HG03378 (cell line): Measurements from ENCODE around the gene VANGL2.
"Not testable (repeated sequence)": the region's sequence is repeated elsewhere in the genome, so short reads cannot be mapped to it uniquely, and the experiment has no call there.

Experiments used
- ATAC-seq: cut with Tn5 transposase; IDR thresholded peaks from one replicate; pipeline ENCODE4 v1.9.1; 2021; ENCODE audit warnings: mild to moderate bottlenecking, moderate library complexity; ENCODE audit not compliant: unreplicated experiment

The VANGL2 gene

DNA sequence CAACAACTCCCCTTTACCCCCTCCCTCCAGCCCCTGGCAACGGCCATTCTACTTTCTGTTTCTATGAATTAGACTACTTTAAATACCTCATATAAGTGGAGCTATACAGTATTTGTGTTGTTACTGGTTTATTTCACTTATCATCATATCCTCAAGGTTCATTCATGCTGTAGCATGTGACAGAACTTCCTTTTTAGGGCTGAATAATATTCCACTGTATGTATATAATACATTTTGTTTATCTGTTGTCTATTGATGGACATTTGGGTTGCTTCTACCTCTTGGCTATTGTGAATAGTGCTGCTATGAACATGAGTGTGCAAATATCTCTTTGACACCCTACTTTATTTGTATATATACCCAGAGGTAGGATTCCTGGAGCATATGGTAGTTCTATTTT, 31.3 kb upstream of the VANGL2 start:
- ATAC-seq: no peak

GRCh38 chr1:160370561-160371345, 29.6 kb upstream of the VANGL2 start:
- no peak for ATAC-seq

DNA sequence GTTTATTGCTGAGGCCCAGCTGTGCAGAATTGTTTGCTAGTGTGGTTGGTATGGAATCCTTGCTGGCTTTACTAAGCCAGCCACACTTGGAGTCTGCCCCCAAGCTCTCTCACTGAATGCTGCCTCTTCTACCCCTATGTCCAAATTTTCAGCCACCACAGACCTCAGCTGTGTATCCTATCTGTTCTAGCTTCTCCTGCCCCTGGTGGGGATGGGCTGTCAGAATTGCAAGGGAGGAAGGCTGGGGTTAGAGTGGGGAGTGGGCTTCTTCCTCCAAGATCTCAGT, 29.1 kb upstream of the VANGL2 start:
- no peak for ATAC-seq

DNA sequence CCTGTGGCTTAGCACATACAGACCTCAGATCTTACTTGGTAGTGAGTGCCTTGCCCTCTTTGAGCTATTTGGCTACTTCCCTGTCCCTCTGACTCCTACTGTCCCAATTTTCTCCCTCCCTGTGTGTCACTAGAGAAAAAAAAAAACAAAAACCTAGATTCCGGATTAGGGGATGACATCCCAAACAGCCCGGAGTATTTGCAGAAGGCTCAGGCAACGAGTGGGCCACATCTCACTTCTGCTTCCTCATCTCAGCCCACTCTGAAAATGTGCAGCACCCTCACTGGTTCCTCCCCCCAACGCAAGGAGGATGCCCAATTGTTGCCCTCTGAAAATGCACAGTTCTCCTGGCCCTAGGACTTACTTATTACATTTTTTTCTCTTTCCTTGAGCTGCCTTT, 28.6 kb upstream of the VANGL2 start:
- no peak for ATAC-seq

DNA sequence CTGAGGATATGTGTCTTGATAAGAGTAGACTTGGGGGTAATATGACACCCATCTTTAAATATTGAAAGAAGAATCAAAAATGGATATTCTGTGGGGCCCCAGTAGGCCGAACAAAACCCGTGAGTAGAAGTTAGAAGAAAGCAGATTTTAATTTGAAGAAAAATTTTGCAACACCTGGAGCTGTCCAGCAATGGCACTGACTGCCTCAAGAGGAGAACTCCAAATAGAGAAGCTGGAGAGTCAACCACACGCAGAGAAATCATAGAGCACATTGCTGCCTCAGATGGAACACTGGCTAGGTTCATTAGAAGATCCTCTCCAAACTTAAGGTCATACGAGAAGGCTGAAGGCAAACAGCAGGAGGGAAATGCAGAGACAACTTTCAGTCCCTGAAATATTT, 26.7 kb upstream of the VANGL2 start:
- ATAC-seq: no peak

GRCh38 chr1:160374306-160375110, 25.9 kb upstream of the VANGL2 start:
- ATAC-seq: no peak

- no peak for ATAC-seq
These were observed 24.4 kb upstream of the VANGL2 start for GRCh38 chr1:160375788-160376524.

GRCh38 chr1:160376525-160377131, 23.7 kb upstream of the VANGL2 start:
- peak; percentile 53 for ATAC-seq

DNA sequence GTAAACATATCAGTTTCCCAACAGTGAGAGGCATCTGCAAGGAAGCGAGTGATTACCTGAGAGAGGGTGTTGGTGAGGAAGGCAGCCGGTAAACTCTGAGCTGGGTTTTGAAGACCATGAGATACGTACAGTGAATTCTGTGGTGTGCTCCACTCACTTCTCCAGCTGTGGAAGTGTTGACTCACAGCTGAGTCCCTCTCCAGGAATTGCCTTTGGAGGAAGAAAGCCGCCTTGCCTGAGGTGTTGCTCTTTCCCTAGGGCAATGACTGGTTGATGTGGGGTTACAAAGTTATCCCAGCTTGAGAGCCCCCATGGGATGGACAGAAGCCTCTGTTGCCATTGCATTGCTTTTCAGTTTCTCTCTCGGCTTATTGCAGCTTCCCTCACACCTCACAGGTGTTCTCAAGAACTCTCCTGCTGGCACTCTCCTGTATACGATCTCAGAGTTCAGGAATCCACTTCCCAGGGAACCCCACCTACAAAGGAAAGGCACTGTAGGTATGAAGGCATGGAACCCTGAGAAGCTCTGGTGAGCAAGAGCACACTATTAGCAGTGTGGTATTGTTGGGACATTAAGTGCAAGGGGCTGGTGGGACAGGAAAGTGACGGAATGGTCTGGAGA, 22.7 kb upstream of the VANGL2 start:
- ATAC-seq: no peak

- ATAC-seq: not testable (repeated sequence)
These were observed 15.6 kb upstream of the VANGL2 start for GRCh38 chr1:160384812-160385211.

DNA sequence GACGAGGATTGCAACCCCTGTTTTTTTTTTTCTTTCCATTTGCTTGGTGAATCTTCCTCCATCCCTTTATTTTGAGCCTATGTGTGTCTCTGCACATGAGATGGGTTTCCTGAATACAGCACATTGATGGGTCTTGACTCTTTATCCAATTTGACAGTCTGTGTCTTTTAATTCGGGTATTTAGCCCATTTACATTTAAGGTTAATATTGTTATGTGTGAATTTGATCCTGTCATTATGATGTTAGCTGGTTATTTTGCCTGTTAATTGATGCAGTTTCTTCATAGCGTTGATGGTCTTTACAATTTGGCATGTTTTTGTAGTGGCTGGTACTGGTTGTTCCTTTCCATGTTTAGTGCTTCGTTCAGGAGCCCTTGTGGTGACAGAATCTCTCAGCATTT, 12.0 kb upstream of the VANGL2 start:
- not testable (repeated sequence) for ATAC-seq

DNA sequence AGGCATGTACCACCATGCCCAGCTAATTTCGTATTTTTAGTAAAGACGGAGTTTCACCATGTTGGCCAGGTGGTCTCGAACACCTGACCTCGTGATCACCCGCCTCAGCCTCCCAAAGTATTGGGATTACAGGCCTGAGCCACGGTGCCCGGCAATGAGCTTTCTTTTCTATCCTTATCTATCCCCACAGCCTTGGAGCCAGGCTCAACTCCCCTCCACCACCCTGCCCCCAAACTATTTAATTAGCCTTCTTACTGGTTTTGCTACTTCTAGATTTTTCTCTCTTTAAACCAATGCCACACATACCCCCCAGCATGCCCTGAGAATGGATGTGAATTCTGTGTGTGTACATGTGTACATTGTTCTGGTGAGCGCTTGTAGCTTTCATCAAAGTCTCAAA, 5.7 kb upstream of the VANGL2 start:
- no peak for ATAC-seq

GRCh38 chr1:160397651-160398050, 2.7 kb upstream of the VANGL2 start:
- ATAC-seq: no peak

DNA sequence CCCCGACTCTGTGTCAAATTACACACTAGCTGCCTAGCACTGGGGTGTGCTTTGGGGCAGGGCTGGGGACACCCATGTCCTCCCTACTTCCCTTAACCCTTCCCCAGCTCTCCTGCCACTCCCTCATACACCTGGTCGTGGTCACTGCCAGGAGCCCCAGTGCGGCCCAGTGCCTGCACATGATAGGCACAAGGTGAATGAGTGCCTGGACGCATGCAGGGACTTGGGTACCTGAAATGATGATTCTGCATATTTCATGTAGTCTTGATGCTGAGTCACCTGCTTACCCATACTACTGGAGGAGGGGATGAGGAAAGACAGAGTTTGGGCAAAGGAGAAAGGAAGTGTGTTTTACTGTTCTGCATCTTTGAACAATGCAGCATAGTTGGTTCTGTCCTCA, 1.5 kb upstream of the VANGL2 start:
- no peak for ATAC-seq

DNA sequence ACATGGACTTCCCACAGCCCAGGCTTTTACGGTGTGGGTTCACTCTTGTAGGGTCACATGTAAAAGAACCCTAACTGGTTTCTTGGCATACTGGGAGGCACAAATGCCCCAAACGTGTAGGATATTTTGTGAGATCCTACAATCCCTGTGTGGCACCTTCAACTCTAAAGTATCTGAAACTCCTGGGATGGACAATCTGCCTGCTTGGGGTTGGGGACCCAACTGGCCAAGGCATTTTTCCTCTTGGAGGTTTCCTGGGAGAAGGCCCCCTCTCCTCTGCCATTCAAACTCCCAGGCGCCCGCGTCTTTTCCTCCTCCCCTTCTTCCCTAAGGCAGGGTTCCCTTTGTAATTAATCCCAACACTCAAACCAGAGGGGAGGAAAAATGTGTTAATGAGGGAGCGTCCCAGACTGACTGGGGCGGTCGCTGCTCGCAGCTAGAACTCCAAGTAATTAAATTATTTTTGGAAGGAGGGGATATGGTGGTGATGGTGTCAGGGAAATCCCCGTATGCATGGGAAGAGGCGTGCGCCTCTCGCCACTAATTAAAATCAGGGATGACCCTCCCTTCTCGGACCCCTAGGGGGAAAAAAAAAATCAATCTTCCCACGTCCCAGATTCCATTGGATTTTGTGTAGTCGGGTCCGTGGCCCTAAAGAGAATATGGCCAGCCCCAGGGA, 681 bp upstream of the VANGL2 start:
- no peak for ATAC-seq

DNA sequence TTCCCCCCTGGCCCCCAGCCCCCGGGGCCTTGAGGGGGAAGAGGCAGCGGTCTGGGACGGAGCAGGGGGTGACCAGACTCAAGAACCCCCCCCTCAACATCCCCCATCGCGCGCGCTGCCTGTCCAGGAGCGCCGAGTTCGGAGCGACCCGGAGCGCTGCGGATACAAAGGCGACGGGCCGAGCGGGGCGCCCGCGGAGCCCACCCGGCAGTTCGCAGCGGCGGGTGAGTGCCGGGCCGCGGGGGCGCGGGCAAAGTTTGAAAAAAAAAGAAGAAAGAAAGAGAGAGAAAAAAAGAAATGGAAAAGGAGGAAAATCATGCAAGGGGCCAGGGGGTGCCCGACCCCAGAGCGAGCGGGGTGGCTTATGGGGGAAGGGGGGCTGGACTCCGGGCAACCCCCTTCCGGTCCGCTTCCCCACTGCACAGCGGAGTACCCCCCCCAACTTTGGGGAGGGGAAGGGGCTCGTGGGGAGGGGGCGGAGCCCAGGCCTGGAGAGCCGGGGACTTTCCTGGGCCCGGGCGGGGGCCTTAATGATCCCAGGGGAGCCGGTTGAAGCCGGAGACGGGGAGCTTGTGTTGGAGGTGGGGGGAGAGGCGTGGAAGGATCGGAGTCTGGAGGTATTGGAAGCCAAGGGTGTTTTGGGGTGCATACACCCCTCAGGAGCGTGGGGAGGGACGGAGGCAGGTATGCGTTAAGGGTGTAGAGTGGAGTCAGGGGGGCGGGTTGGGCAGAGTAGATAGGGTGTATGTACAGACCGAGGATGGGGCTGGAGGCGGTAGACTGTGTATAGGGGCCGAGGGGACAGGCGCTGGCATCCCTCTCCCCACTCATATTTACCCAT, 502 bp downstream of the VANGL2 start:
- no peak for ATAC-seq

DNA sequence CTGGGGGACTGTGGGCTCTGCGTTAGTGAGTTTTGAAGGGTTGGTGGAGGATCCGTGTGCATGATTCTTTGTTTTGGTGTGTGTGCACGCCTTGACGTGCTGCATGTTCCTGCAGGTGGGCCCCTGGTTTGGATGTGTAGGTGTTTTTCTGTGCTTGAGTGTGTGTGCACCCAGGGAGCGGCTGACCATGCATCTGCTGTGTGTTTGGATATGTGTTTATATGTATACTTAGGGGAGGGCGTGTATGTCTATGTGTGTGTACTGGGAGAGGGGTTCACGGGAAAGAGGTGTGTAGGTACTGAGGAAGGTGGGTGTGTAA, 1.1 kb downstream of the VANGL2 start:
- ATAC-seq: no peak

- no peak for ATAC-seq
These were observed 1.8 kb downstream of the VANGL2 start for GRCh38 chr1:160402001-160402795.

GRCh38 chr1:160403244-160403643, 2.9 kb downstream of the VANGL2 start:
- ATAC-seq: no peak
